Neural cell (in vitro differentiated cells): ENCODE data around the gene SSBP3. TPM values are rescaled to one million over a fixed set of nuclear protein-coding genes. Genes with fewer than 3 reads are reported as not detected.

Experiments
- H2AFZ ChIP-seq: fragments of 200-600, 300-800 bp; sonication (generic), shearing (Covaris generic); 2 replicates; pipeline ENCODE4 v1.6.0; 2014; ENCODE audit warnings: low read depth, mild to moderate bottlenecking, antibody characterized with exemption, low read length, moderate library complexity
- H3F3A ChIP-seq: fragments of 200-600 bp; shearing (Covaris generic); 2 replicates; pipeline ENCODE4 v1.6.1; 2016; ENCODE audit warnings: mild to moderate bottlenecking, moderate library complexity, mixed read lengths, antibody characterized with exemption, low read length; ENCODE audit not compliant: insufficient read depth, poor library complexity, severe bottlenecking
- H3K27ac ChIP-seq: fragments of 200-600, 300-800 bp; sonication (generic), shearing (Covaris generic); 2 replicates; pipeline ENCODE4 v1.5.1; 2014; ENCODE audit warnings: mild to moderate bottlenecking, low read length, moderate library complexity
- H3K27me3 ChIP-seq: fragments of 300-800, 200-600 bp; sonication (generic), shearing (Covaris generic); 2 replicates; pipeline ENCODE4 v1.6.0; 2014; ENCODE audit warnings: mild to moderate bottlenecking, low read depth, low read length, moderate library complexity; ENCODE audit not compliant: insufficient read depth
- H3K36me3 ChIP-seq: fragments of 300-800, 200-600 bp; sonication (generic), shearing (Covaris generic); 2 replicates; pipeline ENCODE4 v1.5.1; 2014; ENCODE audit warnings: mild to moderate bottlenecking, antibody characterized with exemption, low read length, moderate library complexity; ENCODE audit not compliant: insufficient read depth
- H3K4me2 ChIP-seq: fragments of 300-800, 200-600 bp; sonication (generic), shearing (Covaris generic); 2 replicates; pipeline ENCODE4 v1.6.0; 2014; ENCODE audit warnings: mild to moderate bottlenecking, low read length
- H3K4me3 ChIP-seq: fragments of 300-800, 200-600 bp; sonication (generic), shearing (Covaris generic); 2 replicates; pipeline ENCODE4 v1.5.1; 2014; ENCODE audit warnings: mild to moderate bottlenecking, low read length, moderate library complexity
- H3K79me2 ChIP-seq: fragments of 200-600 bp; shearing (Covaris generic); replicated peaks from 2 replicates; pipeline ENCODE4 v1.6.0; 2014; ENCODE audit warnings: mild to moderate bottlenecking, low read length, moderate library complexity; ENCODE audit not compliant: insufficient read depth
- H3K9ac ChIP-seq: fragments of 300-800, 200-600 bp; sonication (generic), shearing (Covaris generic); 2 replicates; pipeline ENCODE4 v1.6.1; 2016; ENCODE audit warnings: mild to moderate bottlenecking, low read length, mixed read lengths
- H3K9me2 ChIP-seq: fragments of 200-600 bp; shearing (Covaris generic); 2 replicates; pipeline ENCODE4 v1.6.1; 2016; ENCODE audit warnings: mild to moderate bottlenecking, low read length, mixed read lengths; ENCODE audit not compliant: insufficient read depth
- H3K9me3 ChIP-seq: fragments of 200-600, 300-800 bp; sonication (generic), shearing (Covaris generic); 2 replicates; pipeline ENCODE4 v1.6.1; 2016; ENCODE audit warnings: mild to moderate bottlenecking, mixed run types, low read length, moderate library complexity, mixed read lengths
- H4K20me1 ChIP-seq: fragments of 200-600 bp; shearing (Covaris generic); 2 replicates; pipeline ENCODE4 v1.6.1; 2016; ENCODE audit warnings: mild to moderate bottlenecking, mixed run types; ENCODE audit not compliant: insufficient read depth
- EP300 ChIP-seq: fragments of 450-650 bp; conservative IDR thresholded peaks from 2 replicates; pipeline ENCODE4 v1.6.1; 2014; ENCODE audit warnings: antibody characterized with exemption, mild to moderate bottlenecking, moderate library complexity; ENCODE audit not compliant: poor library complexity, severe bottlenecking
- EZH2 ChIP-seq: fragments of 200-600, 300-800 bp; shearing (Covaris generic), sonication (generic); IDR thresholded peaks from 2 replicates; pipeline ENCODE4 v1.6.1; 2014; ENCODE audit warnings: antibody characterized with exemption, low read length, borderline replicate concordance, mild to moderate bottlenecking; ENCODE audit not compliant: insufficient read depth, poor library complexity, severe bottlenecking
- MXI1 ChIP-seq: fragments of 450-650 bp; conservative IDR thresholded peaks from 2 replicates; pipeline ENCODE4 v1.6.1; 2014; ENCODE audit warnings: antibody characterized with exemption, mild to moderate bottlenecking; ENCODE audit not compliant: poor library complexity, severe bottlenecking
- POLR2AphosphoS5 ChIP-seq: IDR thresholded peaks from 2 replicates; pipeline ENCODE4 v1.6.1; 2012
- RAD21 ChIP-seq: fragments of 450-650 bp; conservative IDR thresholded peaks from 2 replicates; pipeline ENCODE4 v1.6.1; 2014; ENCODE audit warnings: antibody characterized with exemption, mild to moderate bottlenecking, moderate library complexity
- SMC3 ChIP-seq: fragments of 450-650 bp; conservative IDR thresholded peaks from 2 replicates; pipeline ENCODE4 v1.6.1; 2014; ENCODE audit warnings: antibody characterized with exemption, mild to moderate bottlenecking, moderate library complexity; ENCODE audit not compliant: poor library complexity
- TAF1 ChIP-seq: IDR thresholded peaks from 2 replicates; pipeline ENCODE4 v1.6.1; 2012; ENCODE audit warnings: low read depth
- polyA plus RNA-seq: library from polyadenylated mRNA; depleted of rRNA; stranded (reverse); fragments of >200 nt; gene quantifications from 2 replicates; pipeline ENCODE4 v1.2.3, GENCODE V29; 2014
- TF ChIP-seq, protein P1 (sequence below): fragments of 450-650 bp; IDR thresholded peaks from 2 replicates; pipeline ENCODE4 v1.5.1; 2014; ENCODE audit warnings: antibody characterized with exemption, mild to moderate bottlenecking, moderate library complexity; ENCODE audit not compliant: poor library complexity, severe bottlenecking
- TF ChIP-seq, protein P2 (sequence below): IDR thresholded peaks from 2 replicates; pipeline ENCODE4 v1.6.1; 2012; ENCODE audit warnings: borderline replicate concordance

Gene SSBP3
- polyA plus RNA-seq, 1 donor from 2014 or later = 77.4 TPM

DNA sequence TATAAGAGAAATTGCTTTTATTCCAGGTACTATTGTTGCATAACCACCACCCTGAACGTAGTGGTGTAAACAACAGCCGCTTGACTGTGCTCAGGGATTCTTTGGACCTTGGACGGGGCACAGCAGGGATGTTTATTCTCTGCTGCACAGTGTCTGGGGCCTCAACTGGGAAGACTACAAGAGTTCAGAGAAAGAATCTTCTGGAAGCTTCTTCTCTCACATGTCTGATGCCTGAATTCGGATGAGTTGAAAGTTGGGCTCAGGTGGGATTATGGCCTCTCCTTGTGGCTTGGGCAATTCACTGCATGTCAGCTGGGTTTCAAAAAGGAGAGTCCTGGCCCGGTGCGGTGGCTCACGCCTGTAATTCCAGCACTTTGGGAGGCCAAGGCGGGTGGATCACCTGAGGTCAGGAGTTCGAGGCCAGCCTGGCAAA lies 19.0 kb upstream of the SSBP3 start:
- Histone ChIP-seq H3K27me3 (no peaks in the 10 kb centered on the region), H3K27ac (no peak overlapping the region), H3K9me2 (no peaks in the 10 kb centered on the region), H2AFZ (no peak overlapping the region), H4K20me1 (no peaks in the 10 kb centered on the region), H3K36me3 (no peaks in the 10 kb centered on the region), H3K9me3 (no peaks in the 10 kb centered on the region), H3K79me2 (no peaks in the 10 kb centered on the region), H3K4me3 (no peak overlapping the region), H3K9ac (no peak overlapping the region), H3K4me2 (no peak overlapping the region), H3F3A (no peaks in the 10 kb centered on the region)
- TF ChIP-seq POLR2AphosphoS5 (no peak), EP300 (no peak)
- TF ChIP-seq, protein P1, sequence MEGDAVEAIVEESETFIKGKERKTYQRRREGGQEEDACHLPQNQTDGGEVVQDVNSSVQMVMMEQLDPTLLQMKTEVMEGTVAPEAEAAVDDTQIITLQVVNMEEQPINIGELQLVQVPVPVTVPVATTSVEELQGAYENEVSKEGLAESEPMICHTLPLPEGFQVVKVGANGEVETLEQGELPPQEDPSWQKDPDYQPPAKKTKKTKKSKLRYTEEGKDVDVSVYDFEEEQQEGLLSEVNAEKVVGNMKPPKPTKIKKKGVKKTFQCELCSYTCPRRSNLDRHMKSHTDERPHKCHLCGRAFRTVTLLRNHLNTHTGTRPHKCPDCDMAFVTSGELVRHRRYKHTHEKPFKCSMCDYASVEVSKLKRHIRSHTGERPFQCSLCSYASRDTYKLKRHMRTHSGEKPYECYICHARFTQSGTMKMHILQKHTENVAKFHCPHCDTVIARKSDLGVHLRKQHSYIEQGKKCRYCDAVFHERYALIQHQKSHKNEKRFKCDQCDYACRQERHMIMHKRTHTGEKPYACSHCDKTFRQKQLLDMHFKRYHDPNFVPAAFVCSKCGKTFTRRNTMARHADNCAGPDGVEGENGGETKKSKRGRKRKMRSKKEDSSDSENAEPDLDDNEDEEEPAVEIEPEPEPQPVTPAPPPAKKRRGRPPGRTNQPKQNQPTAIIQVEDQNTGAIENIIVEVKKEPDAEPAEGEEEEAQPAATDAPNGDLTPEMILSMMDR = no peak

DNA sequence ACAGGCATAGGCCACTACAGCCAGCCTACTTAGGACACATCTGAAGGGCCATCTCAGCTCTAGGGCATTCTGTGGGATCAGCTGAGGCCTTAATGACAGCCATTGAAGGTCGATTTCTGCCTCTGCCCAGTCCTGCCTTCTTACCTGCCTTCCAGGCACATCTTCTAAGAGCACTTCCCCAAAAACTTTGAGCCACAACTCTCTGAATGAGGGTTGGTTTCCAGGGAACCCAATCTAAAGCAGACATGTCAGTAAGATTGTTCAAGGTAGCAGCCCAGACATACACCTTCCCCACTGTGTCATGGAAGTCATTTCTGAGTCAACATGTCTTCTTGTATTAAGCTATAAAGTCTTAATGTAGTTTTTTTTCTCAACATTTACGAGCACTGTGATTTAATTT lies 18.2 kb upstream of the SSBP3 start:
- no peaks in the 10 kb centered on the region for H3K9me3 ChIP-seq
- H3K4me2 ChIP-seq = no peak overlapping the region
- H3K9ac ChIP-seq = no peak overlapping the region
- no peaks in the 10 kb centered on the region for H3K27me3 ChIP-seq
- no peak overlapping the region for H3K4me3 ChIP-seq
- H3K36me3 ChIP-seq = no peaks in the 10 kb centered on the region
- H4K20me1 ChIP-seq = no peaks in the 10 kb centered on the region
- no peaks in the 10 kb centered on the region for H3K9me2 ChIP-seq
- no peak overlapping the region for H2AFZ ChIP-seq
- TF ChIP-seq MXI1 = no peak
- TF ChIP-seq TAF1 = no peak
- no peak for TF ChIP-seq SMC3
- TF ChIP-seq, protein P1 = no peak
- TF ChIP-seq EZH2 = no peak
- TF ChIP-seq RAD21 = no peak
- TF ChIP-seq, protein P2, sequence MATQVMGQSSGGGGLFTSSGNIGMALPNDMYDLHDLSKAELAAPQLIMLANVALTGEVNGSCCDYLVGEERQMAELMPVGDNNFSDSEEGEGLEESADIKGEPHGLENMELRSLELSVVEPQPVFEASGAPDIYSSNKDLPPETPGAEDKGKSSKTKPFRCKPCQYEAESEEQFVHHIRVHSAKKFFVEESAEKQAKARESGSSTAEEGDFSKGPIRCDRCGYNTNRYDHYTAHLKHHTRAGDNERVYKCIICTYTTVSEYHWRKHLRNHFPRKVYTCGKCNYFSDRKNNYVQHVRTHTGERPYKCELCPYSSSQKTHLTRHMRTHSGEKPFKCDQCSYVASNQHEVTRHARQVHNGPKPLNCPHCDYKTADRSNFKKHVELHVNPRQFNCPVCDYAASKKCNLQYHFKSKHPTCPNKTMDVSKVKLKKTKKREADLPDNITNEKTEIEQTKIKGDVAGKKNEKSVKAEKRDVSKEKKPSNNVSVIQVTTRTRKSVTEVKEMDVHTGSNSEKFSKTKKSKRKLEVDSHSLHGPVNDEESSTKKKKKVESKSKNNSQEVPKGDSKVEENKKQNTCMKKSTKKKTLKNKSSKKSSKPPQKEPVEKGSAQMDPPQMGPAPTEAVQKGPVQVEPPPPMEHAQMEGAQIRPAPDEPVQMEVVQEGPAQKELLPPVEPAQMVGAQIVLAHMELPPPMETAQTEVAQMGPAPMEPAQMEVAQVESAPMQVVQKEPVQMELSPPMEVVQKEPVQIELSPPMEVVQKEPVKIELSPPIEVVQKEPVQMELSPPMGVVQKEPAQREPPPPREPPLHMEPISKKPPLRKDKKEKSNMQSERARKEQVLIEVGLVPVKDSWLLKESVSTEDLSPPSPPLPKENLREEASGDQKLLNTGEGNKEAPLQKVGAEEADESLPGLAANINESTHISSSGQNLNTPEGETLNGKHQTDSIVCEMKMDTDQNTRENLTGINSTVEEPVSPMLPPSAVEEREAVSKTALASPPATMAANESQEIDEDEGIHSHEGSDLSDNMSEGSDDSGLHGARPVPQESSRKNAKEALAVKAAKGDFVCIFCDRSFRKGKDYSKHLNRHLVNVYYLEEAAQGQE = no peak
- TF ChIP-seq POLR2AphosphoS5 = no peak
- TF ChIP-seq EP300 = no peak
- H3K27ac ChIP-seq = no peak overlapping the region
- H3F3A ChIP-seq = no peaks in the 10 kb centered on the region
- no peaks in the 10 kb centered on the region for H3K79me2 ChIP-seq
